ENCODE data around the gene NRAS. TPM values are rescaled to one million over a fixed set of nuclear protein-coding genes. Genes with fewer than 3 reads are reported as not detected.

The NRAS gene
- total and polyA plus RNA-seq, 9 of the 15 experiments (the other 6 are each of a cell fraction or from before 2014, with no cell fraction given) = 40.7 to 94.5 (median 75.4) TPM

- TF ChIP-seq RREB1 (CRISPR knock-in tag; IDR thresholded peaks at IDR 0.05) (no peak), ZNF212 (CRISPR knock-in tag; IDR thresholded peaks at IDR 0.05) (no peak)
- TF ChIP-seq, protein P1, sequence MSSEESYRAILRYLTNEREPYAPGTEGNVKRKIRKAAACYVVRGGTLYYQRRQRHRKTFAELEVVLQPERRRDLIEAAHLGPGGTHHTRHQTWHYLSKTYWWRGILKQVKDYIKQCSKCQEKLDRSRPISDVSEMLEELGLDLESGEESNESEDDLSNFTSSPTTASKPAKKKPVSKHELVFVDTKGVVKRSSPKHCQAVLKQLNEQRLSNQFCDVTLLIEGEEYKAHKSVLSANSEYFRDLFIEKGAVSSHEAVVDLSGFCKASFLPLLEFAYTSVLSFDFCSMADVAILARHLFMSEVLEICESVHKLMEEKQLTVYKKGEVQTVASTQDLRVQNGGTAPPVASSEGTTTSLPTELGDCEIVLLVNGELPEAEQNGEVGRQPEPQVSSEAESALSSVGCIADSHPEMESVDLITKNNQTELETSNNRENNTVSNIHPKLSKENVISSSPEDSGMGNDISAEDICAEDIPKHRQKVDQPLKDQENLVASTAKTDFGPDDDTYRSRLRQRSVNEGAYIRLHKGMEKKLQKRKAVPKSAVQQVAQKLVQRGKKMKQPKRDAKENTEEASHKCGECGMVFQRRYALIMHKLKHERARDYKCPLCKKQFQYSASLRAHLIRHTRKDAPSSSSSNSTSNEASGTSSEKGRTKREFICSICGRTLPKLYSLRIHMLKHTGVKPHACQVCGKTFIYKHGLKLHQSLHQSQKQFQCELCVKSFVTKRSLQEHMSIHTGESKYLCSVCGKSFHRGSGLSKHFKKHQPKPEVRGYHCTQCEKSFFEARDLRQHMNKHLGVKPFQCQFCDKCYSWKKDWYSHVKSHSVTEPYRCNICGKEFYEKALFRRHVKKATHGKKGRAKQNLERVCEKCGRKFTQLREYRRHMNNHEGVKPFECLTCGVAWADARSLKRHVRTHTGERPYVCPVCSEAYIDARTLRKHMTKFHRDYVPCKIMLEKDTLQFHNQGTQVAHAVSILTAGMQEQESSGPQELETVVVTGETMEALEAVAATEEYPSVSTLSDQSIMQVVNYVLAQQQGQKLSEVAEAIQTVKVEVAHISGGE (CRISPR knock-in tag; IDR thresholded peaks at IDR 0.05) = peak in 1 of 3 experiments; percentile 26; a peak in 2 of 6 replicates
Observed at GRCh38 chr1:114660238-114660637, 56.3 kb downstream of the NRAS start (continued).

Small RNA genes within 50 kb of the gene (small RNA-seq; reads per million reads assigned to genes)
- gene RN7SL432P (not detected), gene RNY1P13 (not detected)

Other genes with a start within 250 kb of the NRAS start
- gene TRIM33, start 205.6 kb downstream of the NRAS start, total RNA-seq (2014; rRNA removed) = 25.7 and 38.8 TPM in 2 replicates
- gene TRIM33, start 205.6 kb downstream of the NRAS start, total RNA-seq (2014; rRNA removed; fragmentation: Illumina TruSeq; extraction: Trizol) = 44.5 and 47.8 TPM in 2 replicates
- 55.2 and 58.4 TPM in 2 replicates for gene TRIM33, start 205.6 kb downstream of the NRAS start, total RNA-seq (2015; rRNA removed; fragmentation: Illumina TruSeq; extraction: Trizol)
- gene TRIM33, start 205.6 kb downstream of the NRAS start, total RNA-seq (2021) = 40.8 and 42.1 TPM in 2 replicates
- gene TRIM33, start 205.6 kb downstream of the NRAS start, polyA plus RNA-seq (2011; rRNA removed) = 41.3 and 48.5 TPM in 2 replicates
- 37.0 and 40.2 TPM in 2 replicates for gene TRIM33, start 205.6 kb downstream of the NRAS start, polyA plus RNA-seq (2014; fragmentation: Illumina TruSeq; extraction: Trizol)
- gene TRIM33, start 205.6 kb downstream of the NRAS start, polyA plus RNA-seq (2014; fragmentation: Nextera tagmentation; extraction: Ambion mirVana) = 10 to 100 TPM in 1 of 2 experiments, 1 to 10 TPM in 1; 9.3 to 12.6 TPM
- gene TRIM33, start 205.6 kb downstream of the NRAS start, polyA plus RNA-seq (2014; rRNA removed) = 19.2 and 20.3 TPM in 2 replicates
- 49.6 and 62.1 TPM in 2 replicates for gene BCAS2, start 135.2 kb downstream of the NRAS start, total RNA-seq (2014; rRNA removed)
- 92.1 and 107 TPM in 2 replicates for gene BCAS2, start 135.2 kb downstream of the NRAS start, total RNA-seq (2014; rRNA removed; fragmentation: Illumina TruSeq; extraction: Trizol)
- 77.1 and 81.1 TPM in 2 replicates for gene BCAS2, start 135.2 kb downstream of the NRAS start, total RNA-seq (2015; rRNA removed; fragmentation: Illumina TruSeq; extraction: Trizol)
- gene BCAS2, start 135.2 kb downstream of the NRAS start, total RNA-seq (2021) = 56.9 and 59.3 TPM in 2 replicates
- gene BCAS2, start 135.2 kb downstream of the NRAS start, polyA plus RNA-seq (2011; rRNA removed) = 47.4 and 71.4 TPM in 2 replicates
- gene BCAS2, start 135.2 kb downstream of the NRAS start, polyA plus RNA-seq (2014; fragmentation: Illumina TruSeq; extraction: Trizol) = 79.1 and 84.4 TPM in 2 replicates
- 100 to 1,000 TPM; 160 to 183 TPM for gene BCAS2, start 135.2 kb downstream of the NRAS start, polyA plus RNA-seq (2014; fragmentation: Nextera tagmentation; extraction: Ambion mirVana)
- 64.3 and 75.7 TPM in 2 replicates for gene BCAS2, start 135.2 kb downstream of the NRAS start, polyA plus RNA-seq (2014; rRNA removed)
- gene DENND2C, start 46.7 kb downstream of the NRAS start, total RNA-seq (2014; rRNA removed) = 0.16 and 0.23 TPM in 2 replicates
- gene DENND2C, start 46.7 kb downstream of the NRAS start, total RNA-seq (2014; rRNA removed; fragmentation: Illumina TruSeq; extraction: Trizol) = 0.25 and 0.35 TPM in 2 replicates
- gene DENND2C, start 46.7 kb downstream of the NRAS start, total RNA-seq (2015; rRNA removed; fragmentation: Illumina TruSeq; extraction: Trizol) = 0.14 and 0.15 TPM in 2 replicates
- 0.11 TPM in 2 replicates for gene DENND2C, start 46.7 kb downstream of the NRAS start, total RNA-seq (2021)
- 0.03 and 0.15 TPM in 2 replicates for gene DENND2C, start 46.7 kb downstream of the NRAS start, polyA plus RNA-seq (2011; rRNA removed)
- gene DENND2C, start 46.7 kb downstream of the NRAS start, polyA plus RNA-seq (2014; fragmentation: Illumina TruSeq; extraction: Trizol) = 0.10 and 0.15 TPM in 2 replicates
- under 1 TPM; 0.03 to 0.20 TPM for gene DENND2C, start 46.7 kb downstream of the NRAS start, polyA plus RNA-seq (2014; fragmentation: Nextera tagmentation; extraction: Ambion mirVana)
- 0.04 and 0.07 TPM in 2 replicates for gene DENND2C, start 46.7 kb downstream of the NRAS start, polyA plus RNA-seq (2014; rRNA removed)
- gene AMPD1, start 21.2 kb downstream of the NRAS start, total RNA-seq (2014; rRNA removed) = not detected in 2 replicates
- not detected in 2 replicates for gene AMPD1, start 21.2 kb downstream of the NRAS start, total RNA-seq (2014; rRNA removed; fragmentation: Illumina TruSeq; extraction: Trizol)
- gene AMPD1, start 21.2 kb downstream of the NRAS start, total RNA-seq (2015; rRNA removed; fragmentation: Illumina TruSeq; extraction: Trizol) = not detected in 2 replicates
- gene AMPD1, start 21.2 kb downstream of the NRAS start, total RNA-seq (2021) = not detected in 2 replicates
- 0.04 and 0.08 TPM in 2 replicates for gene AMPD1, start 21.2 kb downstream of the NRAS start, polyA plus RNA-seq (2011; rRNA removed)
- not detected in 2 replicates for gene AMPD1, start 21.2 kb downstream of the NRAS start, polyA plus RNA-seq (2014; fragmentation: Illumina TruSeq; extraction: Trizol)
- gene AMPD1, start 21.2 kb downstream of the NRAS start, polyA plus RNA-seq (2014; fragmentation: Nextera tagmentation; extraction: Ambion mirVana) = not detected
- gene AMPD1, start 21.2 kb downstream of the NRAS start, polyA plus RNA-seq (2014; rRNA removed) = 0.17 TPM in 1 of 2 replicates, not detected in the other
- 403 and 417 TPM in 2 replicates for gene CSDE1, start 41.2 kb upstream of the NRAS start, total RNA-seq (2014; rRNA removed)
- 491 and 540 TPM in 2 replicates for gene CSDE1, start 41.2 kb upstream of the NRAS start, total RNA-seq (2014; rRNA removed; fragmentation: Illumina TruSeq; extraction: Trizol)
- 489 and 519 TPM in 2 replicates for gene CSDE1, start 41.2 kb upstream of the NRAS start, total RNA-seq (2015; rRNA removed; fragmentation: Illumina TruSeq; extraction: Trizol)
- gene CSDE1, start 41.2 kb upstream of the NRAS start, total RNA-seq (2021) = 490 and 538 TPM in 2 replicates
- gene CSDE1, start 41.2 kb upstream of the NRAS start, polyA plus RNA-seq (2011; rRNA removed) = 293 and 344 TPM in 2 replicates
- gene CSDE1, start 41.2 kb upstream of the NRAS start, polyA plus RNA-seq (2014; fragmentation: Illumina TruSeq; extraction: Trizol) = 404 and 453 TPM in 2 replicates
- gene CSDE1, start 41.2 kb upstream of the NRAS start, polyA plus RNA-seq (2014; fragmentation: Nextera tagmentation; extraction: Ambion mirVana) = 100 to 1,000 TPM; 174 to 365 TPM
- 250 and 262 TPM in 2 replicates for gene CSDE1, start 41.2 kb upstream of the NRAS start, polyA plus RNA-seq (2014; rRNA removed)
- 144 and 145 TPM in 2 replicates for gene SIKE1, start 63.9 kb upstream of the NRAS start, total RNA-seq (2014; rRNA removed)
- 80.2 and 84.5 TPM in 2 replicates for gene SIKE1, start 63.9 kb upstream of the NRAS start, total RNA-seq (2014; rRNA removed; fragmentation: Illumina TruSeq; extraction: Trizol)
- 63.6 and 67.4 TPM in 2 replicates for gene SIKE1, start 63.9 kb upstream of the NRAS start, total RNA-seq (2015; rRNA removed; fragmentation: Illumina TruSeq; extraction: Trizol)
- gene SIKE1, start 63.9 kb upstream of the NRAS start, total RNA-seq (2021) = 76.3 and 80.8 TPM in 2 replicates
- 91.1 and 98.0 TPM in 2 replicates for gene SIKE1, start 63.9 kb upstream of the NRAS start, polyA plus RNA-seq (2011; rRNA removed)
- 45.9 and 56.3 TPM in 2 replicates for gene SIKE1, start 63.9 kb upstream of the NRAS start, polyA plus RNA-seq (2014; fragmentation: Illumina TruSeq; extraction: Trizol)
- gene SIKE1, start 63.9 kb upstream of the NRAS start, polyA plus RNA-seq (2014; fragmentation: Nextera tagmentation; extraction: Ambion mirVana) = 10 to 100 TPM; 21.8 to 31.4 TPM
- 103 TPM in 2 replicates for gene SIKE1, start 63.9 kb upstream of the NRAS start, polyA plus RNA-seq (2014; rRNA removed)
- gene SYCP1, start 138.1 kb upstream of the NRAS start, total RNA-seq (2014; rRNA removed) = not detected in 2 replicates
- gene SYCP1, start 138.1 kb upstream of the NRAS start, total RNA-seq (2014; rRNA removed; fragmentation: Illumina TruSeq; extraction: Trizol) = not detected in 2 replicates
- not detected in 2 replicates for gene SYCP1, start 138.1 kb upstream of the NRAS start, total RNA-seq (2015; rRNA removed; fragmentation: Illumina TruSeq; extraction: Trizol)
- gene SYCP1, start 138.1 kb upstream of the NRAS start, total RNA-seq (2021) = not detected in 2 replicates
- not detected in 2 replicates for gene SYCP1, start 138.1 kb upstream of the NRAS start, polyA plus RNA-seq (2011; rRNA removed)
- gene SYCP1, start 138.1 kb upstream of the NRAS start, polyA plus RNA-seq (2014; fragmentation: Illumina TruSeq; extraction: Trizol) = not detected in 2 replicates
- gene SYCP1, start 138.1 kb upstream of the NRAS start, polyA plus RNA-seq (2014; fragmentation: Nextera tagmentation; extraction: Ambion mirVana) = not detected
- not detected in 2 replicates for gene SYCP1, start 138.1 kb upstream of the NRAS start, polyA plus RNA-seq (2014; rRNA removed)